Esophagus muscularis mucosa (tissue), 4 donors: ENCODE measurements around the gene PRTN3. TPM values are rescaled to one million over a fixed set of nuclear protein-coding genes. Genes with fewer than 3 reads are reported as not detected.
A peak's percentile ranks its signal among the peaks of the same experiment; 100 is the strongest.

Source experiments
- DNase-seq: peaks from one replicate; pipeline ENCODE4 v3.0.0-alpha.2; 2017; ENCODE audit errors: extremely low spot score
- H3K27ac ChIP-seq, 4 donors: fragments of 200-600 bp; sonication (generic); replicated peaks in 1 of 4; 1 replicate in 3 of 4; 2 replicates in 1 of 4; pipeline ENCODE4 v1.5.1; 2016 to 2019; ENCODE audit warnings: mild to moderate bottlenecking in 1 of 4
- H3K27me3 ChIP-seq, 4 donors: fragments of 200-600 bp; sonication (generic); one replicate each; pipeline versions ENCODE4 v1.5.1 to v1.6.0; 2016 to 2019
- H3K36me3 ChIP-seq, 4 donors: fragments of 200-600 bp; sonication (generic); one replicate each; pipeline ENCODE4 v1.5.1; 2016 to 2019
- H3K4me1 ChIP-seq, 4 donors: fragments of 200-600 bp; sonication (generic); one replicate each; pipeline ENCODE4 v1.5.1; 2016 to 2019
- H3K4me3 ChIP-seq, 4 donors: fragments of 200-600 bp; sonication (generic); 1 replicate in 2 of 4; 2 replicates in 2 of 4; pipeline ENCODE4 v1.5.1; 2016 to 2019; ENCODE audit warnings: mild to moderate bottlenecking in 4 of 4, moderate library complexity in 1 of 4
- H3K9me3 ChIP-seq, 4 donors: fragments of 200-600 bp; sonication (generic); 1 replicate in 3 of 4; 2 replicates in 1 of 4; pipeline ENCODE4 v1.5.1; 2016 to 2019
- EP300 ChIP-seq: sonication (generic); formaldehyde crosslinking; IDR thresholded peaks from one replicate; pipeline ENCODE4 v1.6.1; 2017; ENCODE audit warnings: antibody characterized with exemption
- POLR2A ChIP-seq: fragments of 450-650 bp; IDR thresholded peaks from one replicate; pipeline ENCODE4 v1.6.1; 2017; ENCODE audit warnings: antibody characterized with exemption, moderate library complexity, mild to moderate bottlenecking, low read depth
- POLR2AphosphoS5 ChIP-seq, 2 donors: sonication (generic); formaldehyde crosslinking; IDR thresholded peaks; one replicate each; pipeline ENCODE4 v1.6.1; 2017; ENCODE audit warnings: antibody characterized with exemption in 2 of 2
- WGBS: methylation state at CpG from one replicate; pipeline ENCODE4 v1.1.5; 2018; 5-methylcytosine and 5-hydroxymethylcytosine counted together
- intact Hi-C: fragments of 100-400 bp; cut with DNase I; formaldehyde crosslinking; loops from one replicate; pipeline ENCODE4 v1.15.1; 2023
- total RNA-seq, 4 donors: library from RNA; depleted of rRNA; stranded (reverse); fragments of >200 nt; gene quantifications; one replicate each; pipeline versions ENCODE4 v1.1.0 to v1.2.1, GENCODE V29; 2016
- TF ChIP-seq, protein P1 (sequence below), 3 experiments: fragments of 200-600 bp in 2 of 3; fragments of 450-650 bp in 1 of 3; sonication (generic) in 2 of 3; IDR thresholded peaks; one replicate each; pipeline ENCODE4 v1.5.1; 2017 to 2019; ENCODE audit warnings: antibody characterized with exemption in 3 of 3, mild to moderate bottlenecking in 2 of 3, moderate library complexity in 1 of 3

Gene PRTN3
- total RNA-seq, 4 donors from 2014 or later = 1.2 TPM; not detected in 3

DNA sequence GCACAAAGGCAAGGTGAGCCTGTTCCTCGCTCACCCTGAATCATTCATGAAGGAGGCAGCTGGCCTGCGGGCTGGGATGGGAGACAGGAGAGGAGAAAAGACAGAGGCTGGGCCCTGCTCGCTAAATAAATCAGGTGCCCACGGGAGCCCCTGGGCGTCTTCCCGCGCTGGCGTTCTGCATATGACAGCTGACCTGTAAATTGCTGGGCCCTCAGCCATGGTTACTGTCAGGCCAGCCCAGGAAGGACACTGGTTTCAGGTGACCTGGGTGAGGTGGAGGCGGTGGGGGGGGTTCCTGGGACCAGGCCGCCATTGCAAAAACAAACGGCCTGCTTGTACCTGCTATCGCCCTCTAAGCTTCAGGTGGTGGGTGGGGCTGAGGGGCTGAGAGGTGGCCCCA lies 47.0 kb upstream of the PRTN3 start:
- no peak for TF ChIP-seq EP300
- TF ChIP-seq POLR2AphosphoS5 (IDR thresholded peaks at IDR 0.05) = no peak
- TF ChIP-seq, protein P1, sequence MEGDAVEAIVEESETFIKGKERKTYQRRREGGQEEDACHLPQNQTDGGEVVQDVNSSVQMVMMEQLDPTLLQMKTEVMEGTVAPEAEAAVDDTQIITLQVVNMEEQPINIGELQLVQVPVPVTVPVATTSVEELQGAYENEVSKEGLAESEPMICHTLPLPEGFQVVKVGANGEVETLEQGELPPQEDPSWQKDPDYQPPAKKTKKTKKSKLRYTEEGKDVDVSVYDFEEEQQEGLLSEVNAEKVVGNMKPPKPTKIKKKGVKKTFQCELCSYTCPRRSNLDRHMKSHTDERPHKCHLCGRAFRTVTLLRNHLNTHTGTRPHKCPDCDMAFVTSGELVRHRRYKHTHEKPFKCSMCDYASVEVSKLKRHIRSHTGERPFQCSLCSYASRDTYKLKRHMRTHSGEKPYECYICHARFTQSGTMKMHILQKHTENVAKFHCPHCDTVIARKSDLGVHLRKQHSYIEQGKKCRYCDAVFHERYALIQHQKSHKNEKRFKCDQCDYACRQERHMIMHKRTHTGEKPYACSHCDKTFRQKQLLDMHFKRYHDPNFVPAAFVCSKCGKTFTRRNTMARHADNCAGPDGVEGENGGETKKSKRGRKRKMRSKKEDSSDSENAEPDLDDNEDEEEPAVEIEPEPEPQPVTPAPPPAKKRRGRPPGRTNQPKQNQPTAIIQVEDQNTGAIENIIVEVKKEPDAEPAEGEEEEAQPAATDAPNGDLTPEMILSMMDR (IDR thresholded peaks at IDR 0.05) = no peak
- no peak for TF ChIP-seq POLR2A
- no peak for DNase-seq
- H3K36me3 ChIP-seq = peaks cover 0 to 6% (median 0%) of the 10 kb centered on the region in 4 donors
- WGBS = 96% methylated on average over 12 of the region's 12 CpGs
- no peak overlapping the region for H3K4me3 ChIP-seq
- intact Hi-C loops = no loop called here
- peaks cover 31 to 60% (median 43%) of the 10 kb centered on the region in 4 donors for H3K4me1 ChIP-seq
- no peak overlapping the region for H3K27ac ChIP-seq
- H3K9me3 ChIP-seq = no peaks in the 10 kb centered on the region
- no peaks in the 10 kb centered on the region for H3K27me3 ChIP-seq

DNA sequence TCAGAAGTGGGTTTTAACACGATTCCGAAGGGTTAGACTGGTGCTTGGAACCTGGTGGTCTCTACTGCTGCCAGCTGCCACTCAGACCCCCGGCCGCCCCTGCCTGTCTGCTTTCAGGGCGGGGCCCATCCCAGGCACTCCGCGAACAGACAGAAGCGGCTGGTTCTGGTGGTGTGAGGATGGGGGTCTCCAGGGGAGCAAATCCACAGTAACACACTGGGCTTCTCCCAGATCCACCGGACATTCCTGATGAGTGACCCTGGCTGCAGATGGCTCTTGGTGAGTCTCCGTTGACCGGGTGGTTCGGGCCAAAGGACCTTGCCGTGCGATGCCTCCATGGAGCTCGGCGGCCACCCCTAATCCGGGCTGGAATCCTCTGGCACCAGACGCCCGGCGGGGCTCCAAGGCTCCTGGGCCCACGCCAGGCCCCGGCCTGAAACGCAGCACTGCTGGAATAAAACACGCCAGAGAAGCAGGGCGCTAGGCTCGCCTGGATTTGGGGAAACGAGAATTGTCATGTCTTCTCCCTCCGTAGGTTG lies 45.7 kb upstream of the PRTN3 start:
- intact Hi-C loops = no loop called here

DNA sequence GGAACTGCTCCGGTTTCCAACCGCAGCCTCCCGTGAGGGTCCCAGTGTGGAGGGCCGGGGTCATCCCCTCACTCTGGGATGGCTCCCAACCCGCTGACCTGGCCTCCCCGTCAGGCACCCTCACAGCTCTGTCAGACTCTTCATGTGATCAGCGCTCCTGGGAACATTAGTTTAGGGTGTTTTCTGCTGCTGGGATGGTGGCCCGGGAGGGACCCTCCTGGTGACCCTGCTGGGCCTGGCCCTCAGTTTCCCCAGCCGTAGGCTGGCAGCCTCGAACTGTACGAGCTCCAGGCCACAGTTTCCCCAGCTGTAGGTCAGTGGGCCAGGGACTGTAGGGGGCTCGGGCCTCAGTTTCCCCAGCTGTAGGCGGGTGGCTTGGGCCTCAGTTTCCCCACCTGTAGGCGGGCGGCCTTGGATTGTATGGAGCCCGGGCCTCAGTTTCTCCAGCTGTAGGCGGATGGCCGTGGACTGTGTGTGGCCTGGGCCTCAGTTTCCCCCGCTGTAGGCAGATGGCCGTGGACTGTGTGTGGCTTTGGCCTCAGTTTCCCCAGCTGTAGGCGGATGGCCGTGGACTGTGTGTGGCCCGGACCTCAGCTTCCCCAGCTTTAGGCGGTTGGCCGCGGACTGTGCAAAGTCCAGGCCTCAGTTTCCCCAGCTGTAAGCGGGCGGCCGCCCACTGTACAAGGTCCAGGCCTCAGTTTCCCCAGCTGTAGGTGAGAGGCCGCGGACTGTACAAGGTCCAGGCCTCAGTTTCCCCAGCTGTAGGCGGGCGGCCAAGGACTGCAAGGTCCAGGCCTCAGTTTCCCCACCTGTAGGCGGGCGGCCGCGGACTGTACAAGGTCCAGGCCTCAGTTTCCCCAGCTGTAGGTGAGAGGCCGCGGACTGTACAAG lies 44.9 kb upstream of the PRTN3 start:
- Histone ChIP-seq H3K27me3 (no peaks in the 10 kb centered on the region), H3K4me1 (peaks cover 47 to 63% (median 54%) of the 10 kb centered on the region in 4 donors), H3K9me3 (no peaks in the 10 kb centered on the region), H3K36me3 (peaks cover 0 to 28% (median 12%) of the 10 kb centered on the region in 4 donors), H3K4me3 (peak overlapping the region; percentile 65 to 98 (median 96)), H3K27ac (peak overlapping the region; percentile 68 to 98 (median 82))
- intact Hi-C loops = no loop called here
- TF ChIP-seq, protein P1 (IDR thresholded peaks at IDR 0.05) = no peak
- TF ChIP-seq POLR2A (no peak), POLR2AphosphoS5 (IDR thresholded peaks at IDR 0.05) (no peak), EP300 (no peak)
- WGBS = 74% methylated on average over 4 of the region's 39 CpGs
- no peak for DNase-seq

More for the DNA sequence above, 45.7 kb upstream of the PRTN3 start:
- Histone ChIP-seq H3K27me3 (no peaks in the 10 kb centered on the region), H3K4me3 (no peak overlapping the region), H3K9me3 (no peaks in the 10 kb centered on the region), H3K36me3 (peaks cover 0 to 20% (median 6%) of the 10 kb centered on the region in 4 donors), H3K27ac (peak overlapping the region; percentile 32 to 85 (median 62)), H3K4me1 (peaks cover 39 to 62% (median 46%) of the 10 kb centered on the region in 4 donors)
- TF ChIP-seq POLR2A (no peak), EP300 (no peak), POLR2AphosphoS5 (IDR thresholded peaks at IDR 0.05) (no peak)
- TF ChIP-seq, protein P1 (IDR thresholded peaks at IDR 0.05) = no peak
- 75% methylated on average over 14 of the region's 28 CpGs for WGBS
- DNase-seq = no peak

DNA sequence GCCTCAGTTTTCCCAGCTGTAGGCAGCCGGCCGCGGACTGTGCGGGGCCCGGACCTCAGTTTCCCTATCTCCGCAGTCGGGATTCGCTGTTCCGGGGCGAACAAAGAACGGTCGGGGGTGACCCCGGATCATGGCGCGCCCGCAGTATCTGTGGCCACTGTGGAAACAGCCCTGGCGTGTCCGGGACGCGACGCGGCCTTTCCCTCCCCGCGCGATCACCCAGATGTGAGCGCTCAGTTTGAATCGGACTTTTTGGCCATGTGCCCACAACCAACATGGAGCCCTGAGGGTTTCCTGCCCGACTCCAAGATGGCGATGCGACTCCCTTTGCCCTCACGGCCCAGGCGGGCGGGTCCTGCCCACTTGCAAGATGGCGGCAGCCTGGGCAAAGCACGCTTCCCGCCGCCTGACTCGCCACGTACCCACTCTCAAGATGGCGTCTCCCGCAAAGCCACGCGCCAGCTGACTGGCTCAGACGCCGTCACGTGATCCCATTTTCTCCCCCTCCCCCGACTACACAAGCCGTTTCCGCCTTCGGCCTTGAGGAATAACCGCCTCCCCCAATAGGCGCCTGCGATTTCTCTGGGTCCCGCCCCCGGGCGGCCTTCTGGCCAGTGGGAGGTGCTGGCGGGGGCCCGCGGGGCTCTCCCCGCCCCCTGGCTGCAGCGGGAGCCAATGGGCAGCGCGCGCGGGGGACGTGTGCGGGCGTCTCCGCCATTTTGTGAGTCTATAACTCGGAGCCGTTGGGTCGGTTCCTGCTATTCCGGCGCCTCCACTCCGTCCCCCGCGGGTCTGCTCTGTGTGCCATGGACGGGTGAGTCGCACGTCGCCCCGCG lies 43.9 kb upstream of the PRTN3 start, which contains the start of gene PTBP1:
Gene PTBP1 (plus strand): TSS at position 761 of the 836 bp plus-strand sequence. CDS start 46 bp downstream, at position 807.
- Histone ChIP-seq H3K4me1 (peaks cover 52 to 63% (median 60%) of the 10 kb centered on the region in 4 donors), H3K9me3 (no peaks in the 10 kb centered on the region), H3K4me3 (peak within 1 kb of the TSS; percentile 90 to 98 (median 96)), H3K27ac (peak within 1 kb of the TSS; percentile 95 to 100 (median 99)), H3K36me3 (peaks cover 0 to 33% (median 16%) of the 10 kb centered on the region in 4 donors), H3K27me3 (no peaks in the 10 kb centered on the region)
- peak; percentile 54 for TF ChIP-seq POLR2A
- no peak for TF ChIP-seq EP300
- peak; percentile 86 to 97 for TF ChIP-seq POLR2AphosphoS5 (IDR thresholded peaks at IDR 0.05)
- TF ChIP-seq, protein P1 (IDR thresholded peaks at IDR 0.05) = peak in 1 of 3 experiments; percentile 19
- intact Hi-C loops = no loop called here
- WGBS = under 1% methylated on average over 19 of the region's 83 CpGs
- DNase-seq = peak; percentile 100
